Upper lobe of left lung (tissue), 6 donors: ENCODE results near the gene TRNAU1AP. TPM values are rescaled to one million over a fixed set of nuclear protein-coding genes. Genes with fewer than 3 reads are reported as not detected.
"Not testable (repeated sequence)": the region's sequence is repeated elsewhere in the genome, so short reads cannot be mapped to it uniquely, and the experiment has no call there.

Experiments used
- ATAC-seq, 2 donors: fragments of 200-7000 bp; cut with Tn5 transposase; one replicate each; pipeline ENCODE4 v1.9.1; 2022; ENCODE audit warnings: mild to moderate bottlenecking in 2 of 2, moderate library complexity in 2 of 2; ENCODE audit not compliant: low FRiP score in 2 of 2
- DNase-seq, 2 donors: peaks; one replicate each; pipeline ENCODE4 v3.0.0-alpha.2; 2019 to 2020
- H3K27ac ChIP-seq, 4 donors: fragments of 200-600 bp; sonication (generic); one replicate each; pipeline ENCODE4 v1.5.1; 2016 to 2019
- H3K27me3 ChIP-seq, 4 donors: fragments of 200-600 bp; sonication (generic); one replicate each; pipeline ENCODE4 v1.5.1; 2017 to 2019
- H3K36me3 ChIP-seq, 4 donors: fragments of 200-600 bp; sonication (generic); one replicate each; pipeline ENCODE4 v1.5.1; 2016 to 2019
- H3K4me1 ChIP-seq, 4 donors: fragments of 200-600 bp; sonication (generic); one replicate each; pipeline ENCODE4 v1.5.1; 2018 to 2019
- H3K4me3 ChIP-seq, 4 donors: fragments of 200-600 bp; sonication (generic); one replicate each; pipeline ENCODE4 v1.5.1; 2017 to 2019; ENCODE audit warnings: mild to moderate bottlenecking in 2 of 4, moderate library complexity in 1 of 4
- H3K9me3 ChIP-seq, 4 donors: fragments of 200-600 bp; sonication (generic); one replicate each; pipeline ENCODE4 v1.5.1; 2018 to 2019
- CTCF ChIP-seq, 6 experiments: fragments of 450-650 bp in 4 of 6; fragments of 200-600 bp in 2 of 6; sonication (generic) in 2 of 6; IDR thresholded peaks; one replicate each; pipeline ENCODE4 v1.5.1; 2016 to 2019; ENCODE audit warnings: antibody characterized with exemption in 6 of 6
- EP300 ChIP-seq, 4 donors: sonication (generic); formaldehyde crosslinking; IDR thresholded peaks; one replicate each; pipeline ENCODE4 v1.5.1; 2017; ENCODE audit warnings: antibody characterized with exemption in 4 of 4, control low read depth in 2 of 4
- POLR2A ChIP-seq, 4 donors: fragments of 450-650 bp; IDR thresholded peaks; one replicate each; pipeline ENCODE4 v1.5.1; 2016 to 2017; ENCODE audit warnings: antibody characterized with exemption in 4 of 4, mild to moderate bottlenecking in 2 of 4
- POLR2AphosphoS5 ChIP-seq, 2 donors: sonication (generic); formaldehyde crosslinking; IDR thresholded peaks; one replicate each; pipeline ENCODE4 v1.5.1; 2017; ENCODE audit warnings: antibody characterized with exemption in 2 of 2
- WGBS, 2 donors: methylation state at CpG; one replicate each; pipeline ENCODE4 v1.1.5; 2017 to 2018; 5-methylcytosine and 5-hydroxymethylcytosine counted together
- total RNA-seq, 6 donors: library from RNA; depleted of rRNA in 4 of 6; stranded (reverse); fragments of >200 nt in 4 of 6; gene quantifications; one replicate each; pipeline versions ENCODE4 v1.1.0 to v1.2.1, GENCODE V29; 2016 to 2021
- donor health status: DM: no; HTN: no; CAD: no; lungs with moderate emphysema.
- donor health status: DM: no; HTN: yes; CAD: no; lungs with severe emphysema.

TRNAU1AP gene
- total RNA-seq, 6 donors from 2014 or later, result 19.6 to 35.6 (median 25.3) TPM

DNA sequence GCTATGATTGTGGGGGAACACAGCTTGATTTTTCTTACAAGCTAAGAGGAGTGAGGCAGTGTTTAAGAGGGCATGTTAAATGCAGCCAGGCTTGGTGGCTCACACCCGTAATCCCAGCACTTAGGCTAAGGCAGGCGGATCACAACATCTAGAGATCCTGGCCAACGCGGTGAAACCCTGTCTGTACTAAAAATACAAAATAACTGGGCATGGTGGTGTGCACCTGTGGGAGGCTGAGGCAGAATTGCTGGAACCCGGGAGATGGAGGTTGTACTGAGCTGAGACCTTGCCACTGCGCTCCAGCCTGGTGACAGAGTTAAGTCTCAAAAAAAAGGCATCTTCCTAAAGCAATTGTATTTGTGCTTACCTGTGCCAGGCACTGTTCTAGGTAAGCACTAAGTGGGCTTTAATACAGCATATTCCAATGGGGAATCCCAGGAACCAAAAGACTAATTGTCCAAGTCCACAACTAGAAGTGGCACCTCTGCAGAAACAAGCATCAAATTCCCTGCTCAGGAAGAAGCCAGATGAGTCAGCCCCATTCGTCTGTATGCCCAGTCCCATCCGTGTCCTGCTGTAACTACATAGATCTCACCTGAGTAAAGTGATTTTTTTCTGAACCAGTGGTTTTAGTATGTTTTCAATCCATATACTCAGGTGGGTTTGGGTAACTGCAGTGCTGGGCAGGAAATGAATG lies 42.5 kb upstream of the TRNAU1AP start:
- TF ChIP-seq POLR2A (IDR thresholded peaks at IDR 0.05) (peak in 1 of 4 donors; percentile 6), CTCF (IDR thresholded peaks at IDR 0.05) (no peak)
- H3K4me3 ChIP-seq, result peak overlapping the region in 1 of 4 donors; percentile 93
- peaks cover 40 to 68% (median 52%) of the 10 kb centered on the region in 4 donors for H3K4me1 ChIP-seq
- H3K36me3 ChIP-seq, result peaks cover 29 to 78% (median 52%) of the 10 kb centered on the region in 4 donors
- H3K27ac ChIP-seq, result peak overlapping the region; percentile 38 to 90 (median 76)
- WGBS, 2 donors, result 64 to 65% methylated on average over 8 of the region's 8 CpGs
- DNase-seq, result no peak
- no peaks in the 10 kb centered on the region for H3K9me3 ChIP-seq
- no peak for ATAC-seq
- H3K27me3 ChIP-seq, result no peaks in the 10 kb centered on the region

DNA sequence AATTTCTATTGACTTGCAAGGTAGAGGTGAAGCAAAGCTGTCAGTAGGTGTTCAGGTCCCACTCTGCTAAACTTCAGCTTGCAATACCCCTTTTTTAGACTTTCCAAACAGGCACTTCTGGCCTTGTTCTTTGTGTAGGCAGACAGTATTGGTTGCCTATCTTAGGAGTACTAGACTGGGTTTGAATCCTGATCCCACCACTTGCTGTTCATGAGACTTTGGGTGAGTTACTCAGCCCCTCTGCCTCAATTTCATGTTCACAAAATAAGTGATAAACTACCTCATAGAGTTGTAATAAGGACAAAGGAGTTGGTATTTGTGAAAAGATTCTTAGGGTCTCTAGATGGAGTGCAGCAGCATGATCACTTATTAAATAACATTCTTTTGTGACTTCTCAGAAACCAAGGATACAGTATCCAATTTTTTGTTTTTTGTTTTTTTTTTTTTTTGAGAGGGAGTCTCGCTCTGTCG lies 41.9 kb upstream of the TRNAU1AP start:
- Histone ChIP-seq H3K36me3 (peaks cover 29 to 81% (median 52%) of the 10 kb centered on the region in 4 donors), H3K27ac (peak overlapping the region in 2 of 4 donors; percentile 68 to 90), H3K4me3 (peak overlapping the region in 1 of 4 donors; percentile 93), H3K9me3 (no peaks in the 10 kb centered on the region), H3K4me1 (peaks cover 40 to 68% (median 52%) of the 10 kb centered on the region in 4 donors), H3K27me3 (no peaks in the 10 kb centered on the region)
- WGBS, 2 donors, result 95% methylated on average over 2 of the region's 2 CpGs
- ATAC-seq, result no peak
- TF ChIP-seq EP300 (IDR thresholded peaks at IDR 0.05) (no peak), POLR2A (IDR thresholded peaks at IDR 0.05) (no peak), CTCF (IDR thresholded peaks at IDR 0.05) (no peak), POLR2AphosphoS5 (IDR thresholded peaks at IDR 0.05) (no peak)
- DNase-seq, result no peak

- H3K9me3 ChIP-seq, result no peaks in the 10 kb centered on the region
- WGBS, 2 donors, result 87% methylated on average over 7 of the region's 7 CpGs
- H3K27ac ChIP-seq, result no peak overlapping the region
- DNase-seq, result no peak
- TF ChIP-seq POLR2AphosphoS5 (IDR thresholded peaks at IDR 0.05) (no peak), CTCF (IDR thresholded peaks at IDR 0.05) (no peak), POLR2A (IDR thresholded peaks at IDR 0.05) (no peak), EP300 (IDR thresholded peaks at IDR 0.05) (no peak)
- peaks cover 40 to 63% (median 48%) of the 10 kb centered on the region in 4 donors for H3K4me1 ChIP-seq
- no peak for ATAC-seq
- no peaks in the 10 kb centered on the region for H3K27me3 ChIP-seq
- peak overlapping the region in 1 of 4 donors; percentile 93 for H3K4me3 ChIP-seq
- peaks cover 29 to 81% (median 52%) of the 10 kb centered on the region in 4 donors for H3K36me3 ChIP-seq
These were observed 40.8 kb upstream of the TRNAU1AP start for GRCh38 chr1:28512058-28512611.

DNA sequence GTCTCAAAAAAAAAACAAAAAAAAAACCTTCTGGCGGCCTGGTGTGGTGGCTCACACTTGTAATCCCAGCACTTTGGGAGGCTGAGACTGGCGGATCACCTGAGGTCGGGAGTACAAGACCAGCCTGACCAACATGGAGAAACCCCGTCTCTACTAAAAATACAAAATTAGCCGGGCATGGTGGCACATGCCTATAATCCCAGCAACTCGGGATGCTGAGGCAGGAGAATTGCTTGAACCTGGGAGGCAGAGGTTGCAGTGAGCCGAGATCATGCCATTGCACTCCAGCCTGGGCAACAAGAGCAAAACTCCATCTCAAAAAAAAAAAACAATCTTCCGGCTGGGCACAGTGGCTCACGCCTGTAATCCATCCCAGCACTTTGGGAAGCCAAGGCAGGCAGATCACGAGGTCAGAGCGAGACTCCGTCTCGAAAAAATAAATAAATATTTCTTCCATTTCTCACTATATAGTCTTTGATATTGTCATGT lies 38.4 kb upstream of the TRNAU1AP start:
- WGBS, 2 donors, result 92 to 94% methylated on average over 13 of the region's 13 CpGs
- H3K36me3 ChIP-seq, result peaks cover 27 to 62% (median 49%) of the 10 kb centered on the region in 4 donors

DNA sequence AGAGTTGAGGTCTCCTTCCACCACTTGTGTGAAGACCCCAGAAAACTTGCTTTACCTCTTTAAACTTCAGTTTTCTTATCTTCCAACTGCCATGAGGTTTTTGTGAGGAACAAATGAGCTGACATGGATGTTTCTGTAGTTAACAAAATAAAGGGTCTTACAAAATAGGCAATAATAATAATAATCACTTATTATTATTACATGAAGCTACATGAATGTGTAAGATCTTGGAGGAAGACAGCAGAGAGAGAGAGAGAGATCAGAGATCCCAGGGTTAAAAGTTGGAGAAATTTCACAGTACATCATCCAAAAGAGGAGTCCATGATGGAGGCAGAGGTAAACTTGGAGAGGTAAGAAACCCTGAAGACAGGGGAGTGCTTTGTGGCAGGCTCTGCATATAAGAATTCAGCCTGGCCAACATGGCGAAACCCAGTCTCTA lies 36.3 kb upstream of the TRNAU1AP start:
- 89 to 94% methylated on average over 1 of the region's 1 CpG for WGBS, 2 donors
- DNase-seq (no peak), ATAC-seq (no peak)
- H3K27ac ChIP-seq, result no peak overlapping the region
- TF ChIP-seq CTCF (IDR thresholded peaks at IDR 0.05) (no peak), EP300 (IDR thresholded peaks at IDR 0.05) (no peak), POLR2AphosphoS5 (IDR thresholded peaks at IDR 0.05) (no peak), POLR2A (IDR thresholded peaks at IDR 0.05) (no peak)
- H3K4me1 ChIP-seq, result peaks cover 19 to 35% (median 23%) of the 10 kb centered on the region in 4 donors
- H3K27me3 ChIP-seq, result no peaks in the 10 kb centered on the region
- H3K9me3 ChIP-seq, result no peaks in the 10 kb centered on the region
- peaks cover 7 to 41% (median 29%) of the 10 kb centered on the region in 4 donors for H3K36me3 ChIP-seq
- no peak overlapping the region for H3K4me3 ChIP-seq

More for the DNA sequence above, 38.4 kb upstream of the TRNAU1AP start:
- H3K27ac ChIP-seq, H3K27me3 ChIP-seq, H3K9me3 ChIP-seq, ATAC-seq, DNase-seq, H3K4me3 ChIP-seq: not testable (repeated sequence)
- peaks cover 34 to 56% (median 39%) of the 10 kb centered on the region in 4 donors for H3K4me1 ChIP-seq
